Kidney glomerular epithelial cell (primary cell): ENCODE results near the gene GABRB2.

Source experiments
- DNase-seq: peaks from one replicate; lab custom pipeline; 2025; lab: John Stamatoyannopoulos, UW

Gene GABRB2

GRCh38 chr5:161471211-161471950 is 75.1 kb downstream of the GABRB2 start:
- no peak for DNase-seq

GRCh38 chr5:161467703-161468102 is 78.8 kb downstream of the GABRB2 start:
- DNase-seq = no peak

GRCh38 chr5:161460741-161461140 is 85.8 kb downstream of the GABRB2 start:
- no peak for DNase-seq

- no peak for DNase-seq
Observed at GRCh38 chr5:161446655-161447054, 99.9 kb downstream of the GABRB2 start.

- DNase-seq = no peak
Observed at GRCh38 chr5:161442471-161442870, 104.1 kb downstream of the GABRB2 start.

GRCh38 chr5:161432798-161433197 is 113.7 kb downstream of the GABRB2 start:
- no peak for DNase-seq

GRCh38 chr5:161431963-161432362 is 114.6 kb downstream of the GABRB2 start:
- DNase-seq = no peak

- DNase-seq = no peak
Observed at GRCh38 chr5:161421067-161421466, 125.5 kb downstream of the GABRB2 start.

GRCh38 chr5:161420521-161420920 is 126.0 kb downstream of the GABRB2 start:
- no peak for DNase-seq

- no peak for DNase-seq
Observed at GRCh38 chr5:161414896-161415295, 131.6 kb downstream of the GABRB2 start.

- DNase-seq = no peak
Observed at GRCh38 chr5:161414037-161414436, 132.5 kb downstream of the GABRB2 start.

- DNase-seq = no peak
Observed at GRCh38 chr5:161412792-161413191, 133.7 kb downstream of the GABRB2 start.

- no peak for DNase-seq
Observed at GRCh38 chr5:161411156-161411555, 135.4 kb downstream of the GABRB2 start.

GRCh38 chr5:161410640-161411039 is 135.9 kb downstream of the GABRB2 start:
- no peak for DNase-seq

- no peak for DNase-seq
Observed at GRCh38 chr5:161409471-161409870, 137.1 kb downstream of the GABRB2 start.

- DNase-seq = peak; percentile 15
Observed at GRCh38 chr5:161406880-161407279, 139.6 kb downstream of the GABRB2 start.

GRCh38 chr5:161403996-161404395 is 142.5 kb downstream of the GABRB2 start:
- DNase-seq = no peak

- no peak for DNase-seq
Observed at GRCh38 chr5:161403121-161403520, 143.4 kb downstream of the GABRB2 start.

- no peak for DNase-seq
Observed at GRCh38 chr5:161400583-161400982, 145.9 kb downstream of the GABRB2 start.

- DNase-seq = peak; percentile 19
Observed at GRCh38 chr5:161399996-161400562, 146.4 kb downstream of the GABRB2 start.

GRCh38 chr5:161397448-161397847 is 149.1 kb downstream of the GABRB2 start:
- no peak for DNase-seq

GRCh38 chr5:161396171-161396570 is 150.4 kb downstream of the GABRB2 start:
- no peak for DNase-seq

- DNase-seq = no peak
Observed at GRCh38 chr5:161391724-161392123, 154.8 kb downstream of the GABRB2 start.

- no peak for DNase-seq
Observed at GRCh38 chr5:161391016-161391415, 155.5 kb downstream of the GABRB2 start.
